GM12891 (cell line): ENCODE measurements around the gene CAMK2G.

ENCODE experiments used
- PAX5 ChIP-seq: IDR thresholded peaks from 2 replicates; pipeline ENCODE4 v1.6.1; 2011; ENCODE audit warnings: low read length, moderate library complexity, mild to moderate bottlenecking; ENCODE audit not compliant: insufficient read depth, severe bottlenecking
- POLR2A ChIP-seq: IDR thresholded peaks from 2 replicates; pipeline ENCODE4 v1.6.1; 2011; ENCODE audit warnings: low read depth, low read length, control low read depth
- POLR2AphosphoS5 ChIP-seq: IDR thresholded peaks from 2 replicates; pipeline ENCODE4 v1.6.1; 2011; ENCODE audit warnings: low read depth, low read length, control low read depth
- POU2F2 ChIP-seq: IDR thresholded peaks from 2 replicates; pipeline ENCODE4 v1.6.1; 2011; ENCODE audit warnings: low read depth, mild to moderate bottlenecking, control low read depth, low read length, moderate library complexity
- TAF1 ChIP-seq: IDR thresholded peaks from 2 replicates; pipeline ENCODE4 v1.6.1; 2011; ENCODE audit warnings: low read depth, low read length, control low read depth

GRCh38 chr10:73843261-73843660 is 31.1 kb downstream of the CAMK2G start:
- TF ChIP-seq POLR2A (no peak), POLR2AphosphoS5 (no peak), POU2F2 (no peak), PAX5 (no peak), TAF1 (no peak)
